DOHH2 (cell line): ENCODE measurements around the gene TNFRSF13B.

Experiments used
- H3F3A ChIP-seq: fragments of 200-600 bp; sonication (generic), shearing (Covaris generic); 2 replicates; pipeline ENCODE4 v1.6.0; 2016; ENCODE audit warnings: antibody characterized with exemption, mild to moderate bottlenecking; ENCODE audit not compliant: control insufficient read depth, insufficient read depth
- H3K27ac ChIP-seq: fragments of 200-600 bp; sonication (generic); 2 replicates; pipeline ENCODE4 v1.5.1; 2014; ENCODE audit warnings: low read depth, mild to moderate bottlenecking, low read length, moderate library complexity
- H3K27me3 ChIP-seq: fragments of 200-600 bp; sonication (generic); 2 replicates; pipeline ENCODE4 v1.6.1; 2014; ENCODE audit warnings: mild to moderate bottlenecking, low read length, mixed read lengths; ENCODE audit not compliant: control insufficient read depth
- H3K36me3 ChIP-seq: fragments of 200-600 bp; sonication (generic); 2 replicates; pipeline ENCODE4 v1.6.1; 2014; ENCODE audit warnings: mild to moderate bottlenecking, low read length, moderate library complexity, mixed read lengths; ENCODE audit not compliant: control insufficient read depth
- H3K4me1 ChIP-seq: fragments of 200-600 bp; sonication (generic); 2 replicates; pipeline ENCODE4 v1.6.1; 2014; ENCODE audit warnings: mild to moderate bottlenecking, low read length, mixed read lengths; ENCODE audit not compliant: control insufficient read depth
- H3K4me2 ChIP-seq: fragments of 200-600 bp; sonication (generic); 2 replicates; pipeline ENCODE4 v1.6.0; 2014; ENCODE audit warnings: mild to moderate bottlenecking, low read length, moderate library complexity
- H3K4me3 ChIP-seq: fragments of 200-600 bp; sonication (generic); 2 replicates; pipeline ENCODE4 v1.5.1; 2014; ENCODE audit warnings: mild to moderate bottlenecking, low read length, mixed read lengths
- H3K79me2 ChIP-seq: fragments of 200-600 bp; sonication (generic); 2 replicates; pipeline ENCODE4 v1.6.1; 2014; ENCODE audit warnings: mild to moderate bottlenecking, low read length, mixed read lengths; ENCODE audit not compliant: control insufficient read depth
- H3K9me2 ChIP-seq: fragments of 200-600 bp; sonication (generic); replicated peaks from 2 replicates; pipeline ENCODE4 v1.6.1; 2014; ENCODE audit warnings: mild to moderate bottlenecking, low read length, mixed read lengths; ENCODE audit not compliant: control insufficient read depth
- H3K9me3 ChIP-seq: fragments of 200-600 bp; sonication (generic); 2 replicates; pipeline ENCODE4 v1.6.1; 2014; ENCODE audit warnings: antibody characterized with exemption, low read length, mixed read lengths; ENCODE audit not compliant: control insufficient read depth, insufficient read depth
- H4K20me1 ChIP-seq: fragments of 200-600 bp; sonication (generic); 2 replicates; pipeline ENCODE4 v1.6.0; 2014; ENCODE audit warnings: low read depth, mild to moderate bottlenecking, antibody characterized with exemption, low read length, moderate library complexity; ENCODE audit not compliant: control insufficient read depth, insufficient read depth
- CTCF ChIP-seq: fragments of 200-600 bp; sonication (generic); IDR thresholded peaks from one replicate; pipeline ENCODE4 v1.5.1; 2014; ENCODE audit warnings: antibody characterized with exemption, mild to moderate bottlenecking, low read depth, low read length; ENCODE audit not compliant: poor library complexity, severe bottlenecking
- EZH2phosphoT487 ChIP-seq: fragments of 200-600 bp; sonication (generic); IDR thresholded peaks from 2 replicates; pipeline ENCODE4 v1.6.1; 2017; ENCODE audit warnings: borderline replicate concordance, mild to moderate bottlenecking, antibody characterized with exemption, low read length, moderate library complexity, mixed read lengths

TNFRSF13B gene

GRCh38 chr17:16931318-16932060, 40.4 kb downstream of the TNFRSF13B start:
- no peak overlapping the region for H3K27ac ChIP-seq
- no peaks in the 10 kb centered on the region for H3K9me3 ChIP-seq
- no peaks in the 10 kb centered on the region for H3F3A ChIP-seq
- H3K27me3 ChIP-seq, result no peaks in the 10 kb centered on the region; the same call in 1 of the 2 replicates
- H3K4me3 ChIP-seq, result no peak overlapping the region
- H3K79me2 ChIP-seq, result no peaks in the 10 kb centered on the region
- H4K20me1 ChIP-seq, result no peaks in the 10 kb centered on the region
- no peak overlapping the region for H3K4me2 ChIP-seq
- no peaks in the 10 kb centered on the region for H3K36me3 ChIP-seq
- no peaks in the 10 kb centered on the region for H3K9me2 ChIP-seq
- TF ChIP-seq EZH2phosphoT487 (no peak), CTCF (no peak)
- no peaks in the 10 kb centered on the region for H3K4me1 ChIP-seq

- Histone ChIP-seq H3K4me3 (no peak overlapping the region), H3K4me2 (no peak overlapping the region), H3K4me1 (no peaks in the 10 kb centered on the region), H3K27ac (no peak overlapping the region), H4K20me1 (no peaks in the 10 kb centered on the region), H3K9me3 (no peaks in the 10 kb centered on the region), H3F3A (no peaks in the 10 kb centered on the region), H3K9me2 (no peaks in the 10 kb centered on the region), H3K36me3 (no peaks in the 10 kb centered on the region), H3K79me2 (no peaks in the 10 kb centered on the region), H3K27me3 (no peaks in the 10 kb centered on the region; the same call in 1 of the 2 replicates)
- no peak for TF ChIP-seq EZH2phosphoT487
- TF ChIP-seq CTCF, result no peak
Observed at GRCh38 chr17:16930571-16931317, 41.2 kb downstream of the TNFRSF13B start.

GRCh38 chr17:16929757-16930520, 42.0 kb downstream of the TNFRSF13B start:
- no peaks in the 10 kb centered on the region for H4K20me1 ChIP-seq
- no peak overlapping the region for H3K27ac ChIP-seq
- no peaks in the 10 kb centered on the region for H3K4me1 ChIP-seq
- H3F3A ChIP-seq, result no peaks in the 10 kb centered on the region
- no peak overlapping the region for H3K4me3 ChIP-seq
- H3K4me2 ChIP-seq, result no peak overlapping the region
- H3K27me3 ChIP-seq, result no peaks in the 10 kb centered on the region; the same call in 1 of the 2 replicates
- no peaks in the 10 kb centered on the region for H3K36me3 ChIP-seq
- no peaks in the 10 kb centered on the region for H3K79me2 ChIP-seq
- H3K9me3 ChIP-seq, result no peaks in the 10 kb centered on the region
- TF ChIP-seq EZH2phosphoT487 (no peak), CTCF (no peak)
- no peaks in the 10 kb centered on the region for H3K9me2 ChIP-seq
